Skin of body (tissue), 2 donors: ENCODE results near the gene SIN3A. TPM values are rescaled to one million over a fixed set of nuclear protein-coding genes. Genes with fewer than 3 reads are reported as not detected.
"Not testable (repeated sequence)": the region's sequence is repeated elsewhere in the genome, so short reads cannot be mapped to it uniquely, and the experiment has no call there.

Experiments used
- DNase-seq: peaks from one replicate; lab custom pipeline; 2025; lab: John Stamatoyannopoulos, UW
- total RNA-seq: library from RNA; depleted of rRNA; stranded (reverse); fragments of >200 nt; gene quantifications from one replicate; pipeline ENCODE4 v1.2.3, GENCODE V29; 2014

Gene SIN3A
- total RNA-seq, 1 donor from 2014 or later = 44.5 TPM

DNA sequence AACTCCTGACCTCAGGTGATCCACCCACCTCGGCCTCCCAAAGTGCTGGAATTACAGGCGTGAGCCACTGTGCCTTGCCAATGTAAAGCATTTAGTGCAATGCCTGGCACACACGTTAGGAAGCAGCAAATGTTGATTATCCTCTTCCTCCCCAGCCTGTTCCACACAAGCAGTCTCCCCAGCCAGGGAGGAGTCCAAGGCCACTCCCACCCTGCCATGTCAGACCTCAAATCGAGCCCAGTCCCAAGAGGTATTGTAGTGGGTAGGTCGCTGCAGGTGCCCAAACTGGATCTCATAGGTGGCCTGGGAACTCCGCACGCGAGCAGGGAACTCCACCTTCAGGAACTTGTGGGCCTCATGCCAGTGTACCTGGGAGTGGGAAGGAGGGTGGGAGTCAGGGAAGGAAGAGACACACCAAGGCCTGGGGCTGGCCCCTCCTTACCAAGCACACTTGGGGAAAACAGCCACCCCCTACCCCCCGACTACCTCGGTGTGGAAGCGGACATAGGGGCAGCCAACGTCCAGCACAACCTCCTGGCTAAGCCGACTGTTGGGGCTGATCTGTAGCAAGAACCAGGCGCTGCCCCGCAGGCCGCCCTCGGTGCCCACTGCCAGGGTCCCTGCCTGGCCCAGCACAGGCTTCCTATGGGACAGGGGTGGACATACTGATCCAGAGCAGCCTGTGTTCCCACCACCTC, 93.4 kb downstream of the SIN3A start:
- DNase-seq = no peak

DNA sequence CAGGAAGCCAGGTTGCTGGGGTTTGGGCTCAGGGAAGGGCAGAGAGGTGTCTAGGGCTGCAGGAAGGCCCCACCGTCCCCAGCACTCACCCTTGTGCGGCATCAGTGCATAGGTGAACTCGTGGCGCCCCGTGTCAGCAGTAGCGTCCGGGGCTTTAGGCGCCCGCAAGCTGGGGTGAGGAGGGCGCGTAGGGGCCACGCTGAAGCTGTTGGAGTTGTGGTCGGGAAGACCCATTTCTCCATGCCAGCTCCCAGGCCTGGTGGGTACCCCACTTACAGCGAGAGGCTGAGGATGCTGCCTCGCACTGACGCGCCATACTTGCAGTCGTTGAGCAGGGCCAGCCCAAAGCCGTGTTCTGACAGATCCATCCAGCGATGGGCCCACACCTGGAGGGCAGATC, 95.0 kb downstream of the SIN3A start:
- DNase-seq = no peak

DNA sequence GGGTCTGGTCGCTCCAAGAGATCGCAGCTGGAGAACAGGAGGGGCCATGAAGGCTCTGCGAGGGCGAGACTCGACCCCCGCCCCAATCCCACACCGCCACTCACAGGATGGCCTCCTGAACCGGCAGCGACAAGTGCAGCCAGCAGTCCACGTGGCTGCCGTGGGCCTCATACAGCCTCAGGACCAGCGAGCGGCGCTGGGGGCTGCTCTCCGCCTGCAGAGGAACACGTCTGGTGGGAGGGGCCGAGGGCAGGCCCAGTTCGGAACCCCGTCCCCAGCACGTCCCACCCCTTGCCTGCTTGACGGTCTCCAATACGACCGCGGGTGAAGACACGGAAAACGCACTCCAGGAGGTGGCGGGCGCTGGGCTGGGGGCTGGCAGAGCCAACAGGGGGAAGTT, 95.5 kb downstream of the SIN3A start:
- no peak for DNase-seq

DNA sequence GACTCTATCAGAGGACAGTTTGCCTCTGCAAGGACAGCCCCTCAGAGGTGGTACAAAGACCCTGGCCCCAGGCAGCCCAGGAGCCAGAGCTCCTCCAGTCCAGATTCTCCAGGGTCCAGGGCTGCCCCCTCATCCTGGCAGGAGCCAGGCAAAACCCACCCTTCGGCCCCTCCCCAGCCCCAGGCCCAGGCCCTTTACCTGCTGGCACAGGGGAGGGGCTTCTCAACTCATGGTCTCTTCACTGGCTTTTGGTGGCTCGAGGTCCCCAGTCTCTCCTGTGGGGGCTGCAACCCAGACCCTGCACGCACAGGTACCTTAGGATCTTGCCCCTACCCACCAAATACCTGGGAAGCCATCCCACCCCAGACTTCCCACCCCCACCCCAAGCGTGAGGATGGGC, 96.1 kb downstream of the SIN3A start:
- no peak for DNase-seq

DNA sequence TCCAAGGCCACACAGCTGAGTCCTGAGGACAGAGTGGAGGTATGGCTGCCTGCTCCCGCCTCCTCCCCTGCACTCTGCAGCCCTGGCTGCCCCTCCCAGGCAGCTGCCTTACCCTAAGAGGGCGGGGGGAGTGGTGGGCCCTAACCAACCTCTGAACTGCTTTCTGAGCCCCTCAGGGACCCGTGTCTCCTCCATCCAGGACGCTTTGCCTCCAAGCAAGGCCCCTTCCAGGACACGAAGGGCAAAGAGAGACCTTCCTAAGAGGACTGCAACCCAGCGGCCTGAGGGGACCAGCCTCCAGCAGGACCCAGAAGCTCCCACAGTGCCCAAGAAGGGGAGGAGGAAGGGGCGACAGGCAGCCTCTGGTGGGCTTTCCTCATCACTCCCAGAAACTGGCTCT, 97.0 kb downstream of the SIN3A start:
- no peak for DNase-seq

DNA sequence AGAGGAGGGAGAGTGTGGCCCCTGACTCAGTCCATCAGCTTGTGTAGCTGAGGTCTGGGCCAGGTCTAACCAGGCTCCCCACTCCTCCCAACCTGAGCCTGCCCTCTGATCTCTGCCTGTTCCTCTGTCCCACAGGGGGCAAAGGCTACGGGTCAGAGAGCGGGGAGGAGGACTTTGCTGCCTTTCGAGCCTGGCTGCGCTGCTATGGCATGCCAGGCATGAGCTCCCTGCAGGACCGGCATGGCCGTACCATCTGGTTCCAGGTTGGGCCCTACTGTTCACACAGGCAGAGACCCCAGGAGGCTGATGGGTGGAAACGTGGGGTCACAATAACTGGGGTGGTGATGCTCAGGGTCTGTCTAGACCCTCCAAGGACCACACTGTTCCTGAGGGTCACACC, 97.9 kb downstream of the SIN3A start:
- no peak for DNase-seq

DNA sequence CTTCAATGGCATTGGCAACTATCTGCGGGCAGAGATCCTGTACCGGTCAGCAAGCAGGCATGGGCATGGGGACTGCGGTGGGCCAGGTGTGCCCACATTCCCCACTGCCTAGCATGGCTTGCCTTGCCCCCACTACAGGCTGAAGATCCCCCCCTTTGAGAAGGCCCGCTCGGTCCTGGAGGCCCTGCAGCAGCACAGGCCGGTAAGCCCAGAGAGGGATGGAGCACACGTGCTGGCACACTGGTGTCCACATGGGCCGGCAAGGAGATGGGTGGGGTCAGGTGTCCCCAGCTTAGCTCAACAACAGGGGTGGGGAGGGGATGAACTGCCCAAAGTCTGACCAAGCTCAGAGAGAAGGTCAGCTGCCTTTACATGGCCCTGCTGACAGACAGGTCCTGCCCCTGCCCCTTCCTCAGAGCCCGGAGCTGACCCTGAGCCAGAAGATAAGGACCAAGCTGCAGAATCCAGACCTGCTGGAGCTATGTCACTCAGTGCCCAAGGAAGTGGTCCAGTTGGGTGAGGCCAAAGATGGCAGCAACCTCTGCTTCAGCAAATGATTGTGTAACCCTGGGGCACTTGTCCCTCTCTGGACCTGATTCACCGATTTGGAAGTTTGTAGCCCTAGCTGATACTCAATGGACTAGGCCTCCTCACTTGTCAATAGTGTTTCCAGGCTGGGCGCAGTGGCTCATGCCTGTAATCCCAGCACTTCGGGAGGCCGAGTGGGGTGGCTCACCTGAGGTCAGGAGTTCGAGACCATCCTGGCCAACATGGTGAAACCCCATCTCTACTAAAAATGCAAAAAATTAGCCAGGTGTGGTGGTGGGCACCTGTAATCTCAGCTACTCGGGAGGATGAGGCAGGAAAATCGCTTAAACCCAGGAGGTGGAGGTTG, 99.1 kb downstream of the SIN3A start:
- no peak for DNase-seq

DNA sequence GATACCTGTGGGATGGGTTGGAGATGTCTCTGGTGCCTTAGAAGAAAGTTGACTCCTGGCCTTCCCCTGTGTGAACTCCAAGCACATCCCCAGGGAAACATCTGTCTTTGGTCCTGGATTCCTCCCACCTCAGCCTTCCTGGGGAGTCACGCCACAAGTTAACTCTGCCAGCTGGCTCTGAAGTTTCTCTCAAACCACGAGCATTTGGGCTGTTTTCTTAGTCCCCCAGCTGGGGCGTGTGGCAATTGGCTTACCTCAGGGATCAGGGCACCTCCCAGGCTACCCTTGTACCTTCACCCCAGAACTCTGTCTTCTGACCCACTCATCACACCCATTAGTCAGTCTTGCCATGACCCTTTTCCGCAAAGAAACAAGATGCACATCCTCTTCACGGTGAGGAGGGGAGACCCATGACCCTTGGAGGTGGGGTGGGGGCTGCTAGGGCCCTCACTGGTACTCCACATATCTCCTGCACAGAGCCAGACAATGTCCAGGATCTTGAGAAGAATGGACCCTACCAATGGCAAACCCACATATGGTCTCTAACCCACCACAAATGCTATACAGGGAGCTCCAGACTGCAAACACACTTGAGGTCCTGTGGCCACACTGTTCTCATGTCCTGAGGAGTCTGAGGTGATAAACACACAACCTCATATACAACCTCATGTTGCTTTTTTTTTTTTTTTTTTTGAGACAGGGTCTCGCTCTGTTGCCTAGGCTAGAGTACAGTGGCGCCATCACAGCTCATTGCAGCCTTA, 100.7 kb downstream of the SIN3A start:
- no peak for DNase-seq

DNA sequence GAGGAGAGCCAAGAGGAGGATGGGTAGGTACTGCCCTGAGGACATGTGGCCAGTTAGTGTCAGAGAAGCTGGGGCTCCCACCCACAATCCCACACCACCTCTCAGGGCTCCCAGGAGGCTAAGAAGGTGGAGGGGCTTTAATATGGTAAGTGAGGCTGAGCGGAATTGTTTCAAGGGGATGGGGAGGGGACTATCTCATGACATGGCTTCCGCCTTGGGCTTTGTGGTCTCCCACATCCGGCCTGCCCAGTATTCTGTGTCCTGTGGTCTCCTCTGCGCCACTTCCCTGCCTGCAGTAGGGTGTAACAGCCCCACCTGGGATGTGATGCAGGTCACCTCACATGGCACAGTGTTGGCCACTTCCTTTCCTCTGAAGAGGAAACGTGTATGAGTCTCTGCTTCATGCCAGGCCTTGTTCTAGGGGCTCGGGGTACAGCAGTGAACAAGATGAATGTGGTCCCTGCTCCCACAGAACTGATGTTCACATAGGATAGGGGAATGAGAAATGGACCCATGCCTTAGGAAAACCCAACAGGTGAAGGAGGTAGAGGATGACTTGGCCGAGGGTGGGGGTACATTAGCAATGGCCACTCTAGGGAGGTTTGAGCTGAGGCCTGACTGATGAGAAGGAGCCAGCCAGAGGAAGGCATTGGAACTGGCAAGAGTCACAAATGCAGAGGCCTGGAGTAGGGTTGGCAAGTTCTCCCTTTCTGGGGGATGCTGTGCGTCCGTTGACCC, 101.5 kb downstream of the SIN3A start:
- no peak for DNase-seq

DNA sequence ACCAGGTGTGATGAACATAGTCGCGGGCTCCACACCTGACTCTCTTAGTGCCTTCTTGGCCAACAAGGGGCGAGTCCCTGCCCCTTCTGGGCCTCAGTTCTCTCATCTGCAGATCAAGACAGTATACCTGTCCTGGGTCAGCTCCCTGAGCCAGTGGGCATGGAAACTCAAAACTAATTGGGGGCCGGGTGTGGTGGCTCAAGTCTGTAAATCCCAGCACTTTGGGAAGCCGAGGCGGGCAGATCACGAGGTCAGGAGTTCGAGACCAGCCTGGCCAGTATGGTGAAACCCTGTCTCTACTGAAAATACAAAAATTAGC, 102.2 kb downstream of the SIN3A start:
- DNase-seq = not testable (repeated sequence)

DNA sequence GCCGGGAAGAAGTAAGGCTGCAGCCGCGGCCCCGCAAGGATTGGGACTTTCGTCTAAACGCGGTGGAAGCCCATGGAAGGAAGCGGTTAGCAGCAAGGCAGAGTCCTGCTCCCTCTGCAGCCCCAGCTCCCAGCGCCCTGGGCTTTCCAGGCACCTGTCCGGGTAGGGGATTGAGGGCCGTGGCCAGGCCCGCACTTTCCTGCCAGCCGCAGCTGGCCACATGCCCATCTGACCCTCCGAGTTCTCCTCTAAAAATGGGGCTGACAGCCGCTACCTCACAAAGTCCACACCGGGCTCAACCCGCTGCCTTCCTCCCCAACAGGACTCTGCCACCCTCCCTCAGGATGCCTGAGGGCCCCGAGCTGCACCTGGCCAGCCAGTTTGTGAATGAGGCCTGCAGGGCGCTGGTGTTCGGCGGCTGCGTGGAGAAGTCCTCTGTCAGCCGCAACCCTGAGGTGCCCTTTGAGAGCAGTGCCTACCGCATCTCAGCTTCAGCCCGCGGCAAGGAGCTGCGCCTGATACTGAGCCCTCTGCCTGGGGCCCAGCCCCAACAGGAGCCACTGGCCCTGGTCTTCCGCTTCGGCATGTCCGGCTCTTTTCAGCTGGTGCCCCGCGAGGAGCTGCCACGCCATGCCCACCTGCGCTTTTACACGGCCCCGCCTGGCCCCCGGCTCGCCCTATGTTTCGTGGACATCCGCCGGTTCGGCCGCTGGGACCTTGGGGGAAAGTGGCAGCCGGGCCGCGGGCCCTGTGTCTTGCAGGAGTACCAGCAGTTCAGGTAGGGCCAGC, 102.7 kb downstream of the SIN3A start:
- DNase-seq = no peak

DNA sequence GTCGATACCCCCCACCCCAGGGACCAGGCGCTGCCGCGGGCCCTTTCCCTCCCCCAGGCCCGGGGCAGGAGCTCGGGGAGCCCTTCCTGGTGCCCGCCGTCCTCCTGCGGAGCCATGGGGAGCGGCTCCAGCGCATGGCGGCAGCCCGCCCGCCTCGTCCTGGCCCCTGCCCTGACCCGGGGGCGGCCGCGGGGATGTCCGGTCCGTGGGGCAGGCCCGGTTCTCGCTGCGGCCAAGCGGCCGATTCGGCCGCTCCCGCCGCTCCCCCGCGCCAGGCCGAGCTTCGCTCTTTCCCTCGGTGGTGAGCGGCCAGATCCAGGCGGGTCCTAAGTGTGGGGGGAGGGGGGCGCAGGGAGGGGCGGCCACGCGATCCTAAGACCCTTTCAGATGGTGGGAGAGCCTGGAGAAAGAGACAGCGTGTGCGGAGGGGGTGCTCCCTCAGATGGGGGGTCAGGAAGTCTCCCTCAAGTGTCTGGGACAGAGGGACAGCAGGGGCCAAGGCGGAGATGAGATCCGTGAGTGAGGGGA, 103.4 kb downstream of the SIN3A start:
- no peak for DNase-seq

DNA sequence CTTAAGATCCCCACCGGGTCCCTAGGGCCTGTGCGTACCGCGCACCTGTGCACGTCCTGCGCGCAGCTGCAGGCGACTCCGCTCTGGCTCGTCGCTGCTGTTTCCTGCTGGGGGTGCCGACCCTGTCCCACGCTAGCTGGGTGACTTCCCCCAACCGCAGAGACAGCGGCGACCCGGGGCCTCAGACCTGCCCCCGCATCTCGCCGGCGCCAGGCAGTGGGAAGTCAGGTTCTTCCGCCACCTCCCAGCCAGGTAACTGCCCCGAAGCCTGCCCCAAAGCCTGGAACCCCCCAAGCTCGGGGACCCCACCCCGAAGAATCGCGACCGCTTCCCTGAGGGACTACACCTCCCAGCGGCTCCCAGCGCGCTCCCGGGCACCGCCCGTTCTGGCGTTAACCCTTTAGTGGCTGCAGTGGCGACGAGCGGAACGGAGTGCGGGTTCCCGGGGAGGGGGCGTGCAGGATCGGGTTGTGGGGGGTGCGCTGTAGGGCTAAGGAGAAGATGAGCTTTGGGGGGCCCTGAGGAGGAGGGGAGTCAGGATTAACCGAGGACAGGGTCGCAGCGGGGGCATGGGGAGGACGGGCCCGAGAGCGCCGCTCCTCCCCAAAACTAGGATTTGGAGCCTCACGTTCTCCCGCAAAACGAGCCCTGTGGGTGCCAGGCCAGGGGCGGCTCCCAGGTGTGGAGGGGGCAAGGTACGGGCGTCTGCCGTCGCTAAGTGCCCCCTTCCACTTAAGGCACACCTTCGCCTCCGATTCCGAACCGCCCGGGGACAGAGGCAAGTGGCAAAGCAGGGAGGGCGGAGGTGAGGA, 104.1 kb downstream of the SIN3A start:
- DNase-seq = no peak

DNA sequence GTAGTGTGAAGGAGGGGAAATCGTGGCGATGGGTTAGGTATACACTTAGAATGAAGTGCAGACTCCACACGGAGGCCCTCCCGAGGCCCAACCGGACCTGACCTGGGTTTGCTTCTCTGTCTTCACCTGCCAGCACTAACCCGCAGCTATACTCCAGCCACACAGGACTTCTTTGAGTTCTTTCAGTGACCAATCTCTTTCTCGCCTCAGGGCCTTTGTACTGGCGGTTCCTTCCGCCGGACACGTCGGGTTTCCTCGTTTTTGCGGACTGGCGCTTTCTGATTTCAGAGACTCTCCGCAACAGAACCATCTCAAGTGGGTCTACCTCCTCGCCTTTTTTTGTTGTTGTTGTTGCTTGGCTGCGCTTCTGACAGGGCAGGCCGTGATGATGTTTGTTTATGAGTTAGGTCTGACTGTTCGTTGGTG, 104.7 kb downstream of the SIN3A start, which contains the start of gene NEIL1:
TSS of gene NEIL1 (plus strand) at position 244 of the 426 bp plus-strand sequence. CDS start 1,867 bp downstream, outside the sequence.
- DNase-seq = no peak

DNA sequence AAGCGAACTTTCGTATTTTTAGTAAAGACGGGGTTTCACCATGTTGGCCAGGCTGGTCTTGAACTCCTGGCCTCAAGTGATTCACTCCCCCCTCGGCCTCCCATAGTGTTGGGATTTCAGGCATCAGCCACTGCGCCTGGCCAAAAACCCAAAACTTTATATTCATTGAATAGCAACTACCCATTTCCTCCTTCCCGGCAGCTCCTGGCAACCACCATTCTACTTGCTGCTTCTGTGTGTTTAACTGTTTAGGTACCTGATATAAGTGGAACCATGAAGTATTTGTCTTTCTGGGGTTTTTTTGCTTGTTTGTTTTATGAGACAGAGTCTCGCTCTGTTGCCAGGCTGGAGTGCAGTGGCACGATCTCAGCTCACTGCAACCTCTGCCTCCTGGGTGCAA, 107.5 kb downstream of the SIN3A start:
- not testable (repeated sequence) for DNase-seq

DNA sequence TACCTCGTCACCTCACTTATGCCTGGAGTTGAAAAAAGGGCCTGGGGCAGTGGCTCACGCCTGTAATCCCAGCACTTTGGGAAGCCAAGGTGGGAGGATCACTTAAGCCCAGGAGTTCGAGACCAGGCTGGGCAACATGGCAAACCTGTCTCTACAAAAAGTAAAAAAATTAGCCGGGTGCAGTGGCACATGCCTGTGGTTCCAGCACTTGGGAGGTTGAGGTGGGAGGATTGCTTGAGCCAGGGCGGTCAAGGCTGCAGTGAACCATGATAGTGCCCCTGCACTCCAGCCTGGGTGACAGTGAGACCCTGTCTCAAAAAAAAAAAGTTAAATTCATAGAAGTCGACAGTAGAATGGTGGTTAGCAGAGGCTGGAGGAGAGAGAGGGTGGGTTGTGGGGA, 109.3 kb downstream of the SIN3A start:
- no peak for DNase-seq

DNA sequence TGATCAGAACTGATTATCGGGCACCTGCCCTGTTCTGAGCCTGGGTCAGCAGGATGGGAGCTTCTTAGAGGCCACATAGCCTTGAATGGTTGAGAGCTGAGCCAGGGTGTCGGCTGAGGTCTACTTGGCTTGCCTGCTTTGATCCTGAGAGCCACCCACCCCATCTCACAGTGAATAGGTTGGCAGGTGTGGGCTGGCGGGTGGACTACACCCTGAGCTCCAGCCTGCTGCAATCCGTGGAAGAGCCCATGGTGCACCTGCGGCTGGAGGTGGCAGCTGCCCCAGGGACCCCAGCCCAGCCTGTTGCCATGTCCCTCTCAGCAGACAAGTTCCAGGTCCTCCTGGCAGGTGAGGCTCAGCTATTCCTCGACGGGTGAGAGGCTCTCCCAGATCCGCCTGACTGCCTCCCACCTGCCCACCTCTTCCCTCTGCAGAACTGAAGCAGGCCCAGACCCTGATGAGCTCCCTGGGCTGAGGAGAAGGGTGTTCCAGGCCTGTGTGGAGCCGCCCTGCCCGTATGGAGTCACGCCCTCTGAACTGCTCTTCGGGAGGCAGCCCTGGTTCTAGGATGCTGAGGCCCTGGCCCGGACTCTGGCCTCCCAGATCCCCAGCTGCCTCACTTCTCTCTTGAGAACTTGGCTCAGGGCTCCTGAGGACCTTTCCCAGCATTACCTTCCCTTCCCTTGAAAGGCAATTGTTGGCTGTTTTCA, 111.8 kb downstream of the SIN3A start:
- no peak for DNase-seq

DNA sequence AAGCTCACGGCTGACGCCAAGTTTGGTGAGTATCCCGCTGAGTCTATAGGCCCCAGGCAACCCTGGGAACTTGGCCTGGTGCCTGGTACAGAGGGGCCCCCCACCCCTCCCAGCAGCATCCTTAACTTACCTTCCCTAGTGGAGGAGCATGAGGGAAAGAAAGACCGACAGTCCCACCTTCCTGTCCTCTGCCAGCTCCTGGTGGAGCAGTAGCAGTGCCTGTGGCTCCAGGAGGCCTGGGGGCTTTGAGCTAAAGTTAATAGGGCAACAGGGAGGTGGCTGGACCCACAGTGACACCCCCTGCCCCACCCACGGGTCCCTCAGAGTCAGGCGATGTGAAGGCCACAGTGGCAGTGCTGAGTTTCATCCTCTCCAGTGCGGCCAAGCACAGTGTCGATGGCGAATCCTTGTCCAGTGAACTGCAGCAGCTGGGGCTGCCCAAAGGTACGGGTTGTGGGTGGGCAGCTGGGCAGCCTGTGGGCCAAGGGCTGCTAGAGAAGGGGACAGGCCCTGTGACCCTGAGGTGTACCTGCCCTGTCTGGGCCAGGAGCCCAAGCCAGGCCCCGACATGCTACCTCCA, 112.7 kb downstream of the SIN3A start:
- no peak for DNase-seq
